Activated T-cell treated with anti-CD3 and anti-CD28 coated beads, Interleukin-2, amount 50 U/mL, for 4 hours (primary cell): ENCODE measurements around the gene GPR152. TPM values are rescaled to one million over a fixed set of nuclear protein-coding genes. Genes with fewer than 3 reads are reported as not detected.
"Not testable (repeated sequence)": the region's sequence is repeated elsewhere in the genome, so short reads cannot be mapped to it uniquely, and the experiment has no call there.

Experiments used
- ATAC-seq, 2 donors: fragments of 200-7000 bp; cut with Tn5 transposase; one replicate each; pipeline ENCODE4 v1.10.0; 2021
- DNase-seq: peaks from one replicate; pipeline ENCODE4 v3.0.0-alpha.2; 2020
- H3K27me3 Mint-ChIP-seq: one replicate; pipeline ENCODE4 v1.8.0; 2021; ENCODE audit warnings: low read depth, mixed read lengths
- H3K36me3 Mint-ChIP-seq: one replicate; pipeline ENCODE4 v1.8.0; 2022; ENCODE audit warnings: mixed read lengths; ENCODE audit not compliant: insufficient read depth
- H3K4me1 Mint-ChIP-seq: one replicate; pipeline ENCODE4 v1.8.0; 2021; ENCODE audit warnings: low read depth, mixed read lengths
- H3K4me3 Mint-ChIP-seq: one replicate; pipeline ENCODE4 v1.8.0; 2021; ENCODE audit warnings: mild to moderate bottlenecking, moderate library complexity, mixed read lengths
- H3K9me3 Mint-ChIP-seq: one replicate; pipeline ENCODE4 v1.8.0; 2021; ENCODE audit warnings: mixed read lengths
- total RNA-seq, 3 donors: library from RNA; stranded (reverse); gene quantifications; one replicate each; pipeline ENCODE4 v1.2.1, GENCODE V29; 2021

The GPR152 gene
- total RNA-seq, 3 donors from 2014 or later: not detected

GRCh38 chr11:67434395-67434881, 18.1 kb downstream of the GPR152 start:
- peaks cover 20% of the 10 kb centered on the region for H3K36me3 Mint-ChIP-seq
- ATAC-seq (peak in 1 of 2 donors; percentile 6), DNase-seq (no peak)

GRCh38 chr11:67433536-67434394, 18.8 kb downstream of the GPR152 start:
- H3K36me3 Mint-ChIP-seq: peaks cover 20% of the 10 kb centered on the region
- H3K9me3 Mint-ChIP-seq: no peaks in the 10 kb centered on the region
- H3K4me3 Mint-ChIP-seq: peak overlapping the region; percentile 38
- ATAC-seq (no peak), DNase-seq (no peak)
- H3K27me3 Mint-ChIP-seq: no peaks in the 10 kb centered on the region
- peaks cover 48% of the 10 kb centered on the region for H3K4me1 Mint-ChIP-seq

More at GRCh38 chr11:67434395-67434881, 18.1 kb downstream of the GPR152 start:
- Mint-ChIP-seq H3K4me3 (peak overlapping the region; percentile 38), H3K27me3 (no peaks in the 10 kb centered on the region), H3K9me3 (no peaks in the 10 kb centered on the region), H3K4me1 (peaks cover 55% of the 10 kb centered on the region)

GRCh38 chr11:67432655-67433349, 19.7 kb downstream of the GPR152 start:
- Mint-ChIP-seq H3K36me3 (peaks cover 20% of the 10 kb centered on the region), H3K9me3 (no peaks in the 10 kb centered on the region), H3K4me1 (peaks cover 50% of the 10 kb centered on the region), H3K27me3 (no peaks in the 10 kb centered on the region), H3K4me3 (no peak overlapping the region)
- ATAC-seq (no peak), DNase-seq (no peak)

- DNase-seq (no peak), ATAC-seq (no peak)
- Mint-ChIP-seq H3K36me3 (peaks cover 19% of the 10 kb centered on the region), H3K4me1 (peaks cover 52% of the 10 kb centered on the region), H3K27me3 (no peaks in the 10 kb centered on the region), H3K4me3 (no peak overlapping the region), H3K9me3 (no peaks in the 10 kb centered on the region)
These were observed 20.9 kb downstream of the GPR152 start for GRCh38 chr11:67431346-67432249.

- peaks cover 12% of the 10 kb centered on the region for H3K36me3 Mint-ChIP-seq
- peaks cover 42% of the 10 kb centered on the region for H3K4me1 Mint-ChIP-seq
These were observed 22.8 kb downstream of the GPR152 start for GRCh38 chr11:67429722-67430121.

GRCh38 chr11:67429038-67429668, 23.4 kb downstream of the GPR152 start:
- ATAC-seq (no peak), DNase-seq (no peak)
- Mint-ChIP-seq H3K9me3 (no peaks in the 10 kb centered on the region), H3K36me3 (peaks cover 10% of the 10 kb centered on the region), H3K4me1 (peaks cover 40% of the 10 kb centered on the region), H3K4me3 (peak overlapping the region; percentile 94), H3K27me3 (no peaks in the 10 kb centered on the region)

More at GRCh38 chr11:67429722-67430121, 22.8 kb downstream of the GPR152 start:
- ATAC-seq: no peak
- DNase-seq: no peak
- H3K4me3 Mint-ChIP-seq: peak overlapping the region; percentile 94
- H3K9me3 Mint-ChIP-seq: no peaks in the 10 kb centered on the region
- H3K27me3 Mint-ChIP-seq: no peaks in the 10 kb centered on the region

- ATAC-seq: peak; percentile 93 to 95
- Mint-ChIP-seq H3K4me3 (peak within 1 kb of the TSS; percentile 94), H3K27me3 (no peaks in the 10 kb centered on the region), H3K4me1 (peaks cover 33% of the 10 kb centered on the region), H3K9me3 (no peaks in the 10 kb centered on the region), H3K36me3 (peaks cover 9% of the 10 kb centered on the region)
- DNase-seq: peak; percentile 99
These were observed 24.2 kb downstream of the GPR152 start, which contains the start of gene RPS6KB2 for GRCh38 chr11:67428052-67429001. Gene RPS6KB2 (plus strand): TSS chr11:67428494. CDS start chr11:67428546, 52 bp downstream.

GRCh38 chr11:67427364-67427859, 25.1 kb downstream of the GPR152 start:
- ATAC-seq, DNase-seq, H3K9me3 Mint-ChIP-seq, H3K36me3 Mint-ChIP-seq, H3K27me3 Mint-ChIP-seq: not testable (repeated sequence)
- peak overlapping the region; percentile 94 for H3K4me3 Mint-ChIP-seq
- peaks cover 25% of the 10 kb centered on the region for H3K4me1 Mint-ChIP-seq

GRCh38 chr11:67423891-67424613, 28.5 kb downstream of the GPR152 start:
- Mint-ChIP-seq H3K27me3 (no peaks in the 10 kb centered on the region), H3K36me3 (no peaks in the 10 kb centered on the region), H3K9me3 (no peaks in the 10 kb centered on the region), H3K4me1 (peaks cover 31% of the 10 kb centered on the region), H3K4me3 (no peak overlapping the region)
- no peak for ATAC-seq
- no peak for DNase-seq

GRCh38 chr11:67423466-67423865, 29.1 kb downstream of the GPR152 start:
- no peaks in the 10 kb centered on the region for H3K27me3 Mint-ChIP-seq
- no peaks in the 10 kb centered on the region for H3K36me3 Mint-ChIP-seq
- no peaks in the 10 kb centered on the region for H3K9me3 Mint-ChIP-seq
- ATAC-seq: no peak
- peaks cover 34% of the 10 kb centered on the region for H3K4me1 Mint-ChIP-seq
- DNase-seq: no peak
- H3K4me3 Mint-ChIP-seq: no peak overlapping the region

- H3K4me3 Mint-ChIP-seq: no peak overlapping the region
- H3K36me3 Mint-ChIP-seq: no peaks in the 10 kb centered on the region
- peaks cover 37% of the 10 kb centered on the region for H3K4me1 Mint-ChIP-seq
- ATAC-seq: no peak
- no peaks in the 10 kb centered on the region for H3K27me3 Mint-ChIP-seq
- H3K9me3 Mint-ChIP-seq: no peaks in the 10 kb centered on the region
- no peak for DNase-seq
These were observed 29.6 kb downstream of the GPR152 start for GRCh38 chr11:67422891-67423290.

GRCh38 chr11:67421430-67422031, 31.0 kb downstream of the GPR152 start:
- ATAC-seq (no peak), DNase-seq (no peak)
- Mint-ChIP-seq H3K9me3 (no peaks in the 10 kb centered on the region), H3K27me3 (no peaks in the 10 kb centered on the region), H3K36me3 (no peaks in the 10 kb centered on the region), H3K4me3 (peak overlapping the region; percentile 75), H3K4me1 (peaks cover 42% of the 10 kb centered on the region)
